A549 (cell line): Measurements from ENCODE around the gene AP1M1. TPM values are rescaled to one million over a fixed set of nuclear protein-coding genes. Genes with fewer than 3 reads are reported as not detected.
A peak's percentile ranks its signal among the peaks of the same experiment; 100 is the strongest.

Source experiments
- ATAC-seq, 2 experiments: fragments of 200-7000 bp in 1 of 2; fragments of >200 bp in 1 of 2; cut with Nextera tagmentation in 1 of 2; cut with Tn5 transposase in 1 of 2; 3 replicates each; pipeline versions ENCODE4 v1.8.0 to v1.9.1; 2018 to 2020; ENCODE audit warnings: mild to moderate bottlenecking in 1 of 2, moderate library complexity in 1 of 2
- CTCF ChIA-PET: fragments of 300-600 bp; sonication (Branson Sonifier 250); formaldehyde crosslinking; extraction: SDS; loops from one replicate; lab custom pipeline; 2021; ENCODE audit warnings: antibody characterized with exemption, inconsistent platforms; lab: Yijun Ruan, JAX
- POLR2A ChIA-PET: fragments of 350-600 bp; formaldehyde crosslinking; extraction: SDS; loops from one replicate; lab custom pipeline; 2021; ENCODE audit warnings: antibody characterized with exemption, inconsistent platforms; lab: Yijun Ruan, JAX
- DNase-seq, 2 experiments: peaks; one replicate each; pipeline versions ENCODE4 v3.0.0 to v3.0.0-alpha.2; 2011 to 2016; ENCODE audit warnings: low read depth in 1 of 2, low spot score in 1 of 2
- FAIRE-seq: peaks from 2 replicates; lab custom pipeline; 2011; peaks lifted over from hg19 to GRCh38; lab: Jason Lieb, UNC
- H3K27ac ChIP-seq, 2 experiments: fragments of >200 bp; sonication (Bioruptor Twin); formaldehyde crosslinking; 3 replicates each; pipeline ENCODE4 v1.5.1; 2016 to 2017
- H3K4me1 ChIP-seq: fragments of >200 bp; sonication (Bioruptor Twin); formaldehyde crosslinking; 3 replicates; pipeline ENCODE4 v1.6.1; 2016
- H3K4me2 ChIP-seq: fragments of >200 bp; sonication (Bioruptor Twin); formaldehyde crosslinking; 3 replicates; pipeline ENCODE4 v1.6.1; 2016
- H3K4me3 ChIP-seq: fragments of >200 bp; sonication (Bioruptor Twin); formaldehyde crosslinking; 3 replicates; pipeline ENCODE4 v1.5.1; 2016
- H3K9me3 ChIP-seq: fragments of >200 bp; sonication (Bioruptor Twin); formaldehyde crosslinking; 3 replicates; pipeline ENCODE4 v1.6.1; 2016
- CBX8 ChIP-seq: fragments of 200-600 bp; sonication (generic); IDR thresholded peaks from 2 replicates; pipeline ENCODE4 v1.6.1; 2016
- CTCF ChIP-seq: fragments of >200 bp; sonication (Bioruptor Twin); formaldehyde crosslinking; IDR thresholded peaks from 3 replicates; pipeline ENCODE4 v1.5.1; 2016
- ELK1 ChIP-seq: fragments of 150-350 bp; IDR thresholded peaks from 2 replicates; pipeline ENCODE4 v1.6.1; 2014; ENCODE audit warnings: low read depth, mild to moderate bottlenecking, low read length
- FOXS1 ChIP-seq: fragments of 250-450 bp; sonication (Bioruptor Pico); IDR thresholded peaks from 2 replicates; pipeline ENCODE4 v1.5.0; 2020; ENCODE audit warnings: mild to moderate bottlenecking, moderate library complexity
- GATA3 ChIP-seq: IDR thresholded peaks from 2 replicates; pipeline ENCODE4 v1.6.1; 2012; ENCODE audit warnings: borderline replicate concordance
- HES2 ChIP-seq: fragments of >200 bp; sonication (Bioruptor Twin); formaldehyde crosslinking; IDR thresholded peaks from 2 replicates; pipeline ENCODE4 v1.6.1; 2016
- HEYL ChIP-seq: fragments of 250-450 bp; sonication (Bioruptor Pico); IDR thresholded peaks from 2 replicates; pipeline ENCODE4 v1.8.0; 2021; ENCODE audit warnings: mild to moderate bottlenecking, moderate library complexity
- HMGXB4 ChIP-seq: fragments of 250-450 bp; sonication (Bioruptor Pico); IDR thresholded peaks from 2 replicates; pipeline ENCODE4 v1.5.0; 2021; ENCODE audit warnings: mild to moderate bottlenecking, moderate library complexity, borderline replicate concordance
- HOXA7 ChIP-seq: fragments of 250-450 bp; sonication (Bioruptor Pico); IDR thresholded peaks from 2 replicates; pipeline ENCODE4 v1.5.0; 2020; ENCODE audit warnings: mild to moderate bottlenecking, moderate library complexity
- HOXB5 ChIP-seq: fragments of 250-450 bp; sonication (Bioruptor Pico); IDR thresholded peaks from 2 replicates; pipeline ENCODE4 v1.5.0; 2020; ENCODE audit warnings: mild to moderate bottlenecking, moderate library complexity
- JUN ChIP-seq, 2 experiments: fragments of >200 bp; sonication (Bioruptor Twin); formaldehyde crosslinking; IDR thresholded peaks; 2 replicates in 1 of 2; 3 replicates in 1 of 2; pipeline ENCODE4 v1.6.1; 2016 to 2017
- KDM5A ChIP-seq: fragments of 200-600 bp; sonication (generic); IDR thresholded peaks from 2 replicates; pipeline ENCODE4 v1.6.1; 2016; ENCODE audit warnings: antibody characterized with exemption, mild to moderate bottlenecking
- MAX ChIP-seq: IDR thresholded peaks from 2 replicates; pipeline ENCODE4 v1.6.1; 2012
- RARB ChIP-seq: fragments of 250-450 bp; sonication (Bioruptor Pico); IDR thresholded peaks from 2 replicates; pipeline ENCODE4 v1.8.0; 2021; ENCODE audit warnings: mild to moderate bottlenecking, moderate library complexity
- REST ChIP-seq: fragments of 200-600 bp; sonication (generic); IDR thresholded peaks from 2 replicates; pipeline ENCODE4 v1.6.1; 2016; ENCODE audit warnings: antibody characterized with exemption, mild to moderate bottlenecking, moderate library complexity
- TFCP2L1 ChIP-seq: fragments of 250-450 bp; sonication (Bioruptor Pico); IDR thresholded peaks from 2 replicates; pipeline ENCODE4 v1.5.0; 2021; ENCODE audit warnings: mild to moderate bottlenecking
- TP53 ChIP-seq: fragments of 250-450 bp; sonication (Bioruptor Pico); IDR thresholded peaks from 2 replicates; pipeline ENCODE4 v1.5.0; 2021; ENCODE audit warnings: mild to moderate bottlenecking, moderate library complexity
- USF2 ChIP-seq: fragments of 450-650 bp; IDR thresholded peaks from 2 replicates; pipeline ENCODE4 v1.6.1; 2014; ENCODE audit warnings: antibody characterized with exemption
- ZSCAN20 ChIP-seq: fragments of 250-450 bp; sonication (Bioruptor Pico); IDR thresholded peaks from 2 replicates; pipeline ENCODE4 v1.8.0; 2022; ENCODE audit warnings: mild to moderate bottlenecking, moderate library complexity
- WGBS: methylation state at CpG from one replicate; pipeline ENCODE4 v1.1.6; 2017; ENCODE audit errors: missing lambda C conversion rate; 5-methylcytosine and 5-hydroxymethylcytosine counted together
- polyA plus RNA-seq, 4 experiments: library from polyadenylated mRNA; depleted of rRNA in 3 of 4; stranded (reverse); fragments of >200 nt; fragmentation: RNase III in 1 of 4; extraction: RNeasy Plus Mini Kit Qiagen cat#74134 plus additional on column Dnase treatment in 1 of 4; gene quantifications; 2 replicates in 3 of 4; 3 replicates in 1 of 4; pipeline ENCODE4 v1.2.3, GENCODE V29; 2011 to 2017

The AP1M1 gene
- polyA plus RNA-seq, 2 of the 4 experiments (the other 2 are of a cell fraction): 42.5 to 63.0 TPM

- no peak overlapping the region for H3K4me2 ChIP-seq
- POLR2A ChIA-PET: no interaction called here
These were observed 76.7 kb downstream of the AP1M1 start for GRCh38 chr19:16274447-16274846.

GRCh38 chr19:16280306-16280705 is 82.6 kb downstream of the AP1M1 start:
- ChIA-PET POLR2A (interaction anchor here (1.4 kb wide), 1 partner anchor 44 kb away, joined by 8 read pairs; the partner anchor contains the start of gene KLF2), CTCF (interaction anchor here (2.0 kb wide), 1 partner anchor 32 kb away, joined by 8 read pairs; no protein-coding TSS in a partner anchor)
- FAIRE-seq: no peak
- Histone ChIP-seq H3K4me3 (no peak overlapping the region), H3K4me2 (no peak overlapping the region), H3K9me3 (no peaks in the 10 kb centered on the region), H3K4me1 (peaks cover 21% of the 10 kb centered on the region), H3K27ac (peak overlapping the region; percentile 61 to 83; a peak in 5 of 6 replicates)
- TF ChIP-seq USF2 (no peak), REST (no peak), TFCP2L1 (CRISPR knock-in tag) (no peak), CTCF (no peak), HMGXB4 (CRISPR knock-in tag) (no peak), HEYL (CRISPR knock-in tag) (no peak)
- no peak for DNase-seq
- no peak for ATAC-seq
- WGBS: 83% methylated on average over 4 of the region's 4 CpGs

More at GRCh38 chr19:16274447-16274846, 76.7 kb downstream of the AP1M1 start:
- FAIRE-seq (no peak), DNase-seq (no peak), ATAC-seq (no peak)
- Histone ChIP-seq H3K27ac (no peak overlapping the region), H3K4me1 (peaks cover 13% of the 10 kb centered on the region), H3K4me3 (no peak overlapping the region), H3K9me3 (no peaks in the 10 kb centered on the region)
- TF ChIP-seq MAX (no peak), ELK1 (no peak), CBX8 (no peak), HOXA7 (CRISPR knock-in tag) (no peak), FOXS1 (no peak), HES2 (no peak), ZSCAN20 (CRISPR knock-in tag) (no peak), RARB (no peak), KDM5A (no peak), USF2 (no peak), HEYL (CRISPR knock-in tag) (no peak), TP53 (no peak), JUN (IDR thresholded peaks at IDR 0.05) (no peak), GATA3 (no peak), HOXB5 (CRISPR knock-in tag) (no peak)
- CTCF ChIA-PET: interaction anchor here (2.8 kb wide), 1 partner anchor 27 kb away, joined by 10 read pairs; no protein-coding TSS in a partner anchor
- WGBS: 89% methylated on average over 6 of the region's 6 CpGs
